K562 (cell line): ENCODE data around the gene CCDC137. TPM values are rescaled to one million over a fixed set of nuclear protein-coding genes. Genes with fewer than 3 reads are reported as not detected.

Experiments used
- CTCF ChIP-seq, 3 experiments: IDR thresholded peaks in 2 of 3; conservative IDR thresholded peaks in 1 of 3; 2 replicates each; pipeline ENCODE4 v1.5.1; 2011 to 2012; ENCODE audit warnings: low read length in 3 of 3, mild to moderate bottlenecking in 3 of 3, control low read depth in 2 of 3, improper control_type of control experiment in 1 of 3, inconsistent platforms in 1 of 3, low read depth in 1 of 3, mixed read lengths in 1 of 3, moderate library complexity in 1 of 3; ENCODE audit not compliant: insufficient read depth in 2 of 3
- DACH1 ChIP-seq: fragments of 450-650 bp; IDR thresholded peaks from 2 replicates; pipeline ENCODE4 v1.6.1; 2018; ENCODE audit not compliant: partially characterized antibody
- ETS1 ChIP-seq: conservative IDR thresholded peaks from 2 replicates; pipeline ENCODE4 v1.6.1; 2011; ENCODE audit warnings: low read depth, mild to moderate bottlenecking, low read length; ENCODE audit not compliant: control insufficient read depth
- FIP1L1 ChIP-seq: fragments of 200-400 bp; formaldehyde crosslinking; IDR thresholded peaks from 2 replicates; pipeline ENCODE4 v1.6.1; 2018; ENCODE audit warnings: mild to moderate bottlenecking, low read depth, low read length; ENCODE audit not compliant: poor library complexity, severe bottlenecking
- FOXJ3 ChIP-seq: sonication (generic); formaldehyde crosslinking; IDR thresholded peaks from 2 replicates; pipeline ENCODE4 v1.4.0; 2020; ENCODE audit warnings: mild to moderate bottlenecking, missing genetic modification reagents
- HMG20A ChIP-seq: fragments of 450-650 bp; formaldehyde crosslinking; conservative IDR thresholded peaks from 2 replicates; pipeline ENCODE4 v1.4.0; 2020; ENCODE audit warnings: mild to moderate bottlenecking, mixed read lengths
- KLF6 ChIP-seq: fragments of 250-450 bp; sonication (Bioruptor Pico); IDR thresholded peaks from 2 replicates; pipeline ENCODE4 v1.4.0; 2020; ENCODE audit warnings: mild to moderate bottlenecking, moderate library complexity, borderline replicate concordance
- MXI1 ChIP-seq: IDR thresholded peaks from 2 replicates; pipeline ENCODE4 v1.6.1; 2011; ENCODE audit warnings: low read depth, mild to moderate bottlenecking, improper control_type of control experiment, low read length
- POLR3A ChIP-seq: IDR thresholded peaks from 2 replicates; pipeline ENCODE4 v1.6.1; 2011; ENCODE audit warnings: borderline replicate concordance, mild to moderate bottlenecking, moderate library complexity; ENCODE audit not compliant: insufficient read length, insufficient read depth; ENCODE audit errors: extremely low read depth
- PURB ChIP-seq: sonication (generic); formaldehyde crosslinking; IDR thresholded peaks from 2 replicates; pipeline ENCODE4 v1.9.0; 2021; ENCODE audit warnings: low read depth, mild to moderate bottlenecking, missing genetic modification reagents
- RBFOX2 ChIP-seq: fragments of 200-400 bp; formaldehyde crosslinking; IDR thresholded peaks from 2 replicates; pipeline ENCODE4 v1.6.1; 2017; ENCODE audit warnings: low read depth, mild to moderate bottlenecking, low read length, moderate library complexity
- TCFL5 ChIP-seq: fragments of 250-450 bp; sonication (Bioruptor Pico); conservative IDR thresholded peaks from 2 replicates; pipeline ENCODE4 v1.6.1; 2021; ENCODE audit warnings: mild to moderate bottlenecking, moderate library complexity, matching md5 sums
- THRB ChIP-seq: fragments of 450-650 bp; formaldehyde crosslinking; conservative IDR thresholded peaks from 2 replicates; pipeline ENCODE4 v1.4.0; 2022; ENCODE audit warnings: mild to moderate bottlenecking, missing genetic modification characterization
- ZBTB1 ChIP-seq: sonication (generic); formaldehyde crosslinking; IDR thresholded peaks from 2 replicates; pipeline ENCODE4 v1.8.1; 2023; ENCODE audit warnings: missing genetic modification reagents, low read depth, mild to moderate bottlenecking, borderline replicate concordance
- ZNF217 ChIP-seq: sonication (generic); formaldehyde crosslinking; IDR thresholded peaks from 2 replicates; pipeline ENCODE4 v1.8.0; 2022; ENCODE audit warnings: mild to moderate bottlenecking, missing genetic modification reagents
- ZNF444 ChIP-seq: fragments of 250-450 bp; sonication (Bioruptor Pico); IDR thresholded peaks from 2 replicates; pipeline ENCODE4 v1.4.0; 2020; ENCODE audit warnings: mild to moderate bottlenecking, moderate library complexity
- ZNF696 ChIP-seq: fragments of 250-450 bp; sonication (Bioruptor Pico); conservative IDR thresholded peaks from 2 replicates; pipeline ENCODE4 v1.4.0; 2020; ENCODE audit warnings: mild to moderate bottlenecking, moderate library complexity
- polyA plus RNA-seq, 8 experiments: library from polyadenylated mRNA; depleted of rRNA in 4 of 8; stranded (reverse) in 5 of 8; unstranded in 3 of 8; fragments of >200 nt; fragmentation: Nextera tagmentation in 2 of 8; fragmentation: Illumina TruSeq in 1 of 8; extraction: Ambion mirVana in 2 of 8; extraction: Trizol in 1 of 8; gene quantifications; 2 replicates each; pipeline versions ENCODE4 v1.2.1 to v1.2.3, GENCODE V29; 2011 to 2014; ENCODE audit warnings: inconsistent platforms in 1 of 8, missing spikeins in 1 of 8
- total RNA-seq, 7 experiments: library from RNA; depleted of rRNA in 6 of 7; stranded (reverse); fragments of >200 nt in 6 of 7; fragmentation: Illumina TruSeq in 2 of 7; extraction: Trizol in 2 of 7; gene quantifications; 2 replicates each; pipeline versions ENCODE4 v1.2.1 to v1.2.3, GENCODE V29; 2011 to 2021; ENCODE audit warnings: low replicate concordance in 1 of 7
- TF ChIP-seq, protein P1 (sequence below): IDR thresholded peaks from 3 replicates; pipeline ENCODE4 v1.6.1; 2011; ENCODE audit warnings: borderline replicate concordance, mild to moderate bottlenecking, moderate library complexity; ENCODE audit not compliant: insufficient read length; ENCODE audit errors: extremely low read depth
- TF ChIP-seq, protein P2 (sequence below): fragments of 450-650 bp; IDR thresholded peaks from 2 replicates; pipeline ENCODE4 v1.6.1; 2016

Gene CCDC137
- total and polyA plus RNA-seq, 9 of the 15 experiments (the other 6 are each of a cell fraction or from before 2014, with no cell fraction given): 2.3 to 68.1 (median 38.3) TPM

DNA sequence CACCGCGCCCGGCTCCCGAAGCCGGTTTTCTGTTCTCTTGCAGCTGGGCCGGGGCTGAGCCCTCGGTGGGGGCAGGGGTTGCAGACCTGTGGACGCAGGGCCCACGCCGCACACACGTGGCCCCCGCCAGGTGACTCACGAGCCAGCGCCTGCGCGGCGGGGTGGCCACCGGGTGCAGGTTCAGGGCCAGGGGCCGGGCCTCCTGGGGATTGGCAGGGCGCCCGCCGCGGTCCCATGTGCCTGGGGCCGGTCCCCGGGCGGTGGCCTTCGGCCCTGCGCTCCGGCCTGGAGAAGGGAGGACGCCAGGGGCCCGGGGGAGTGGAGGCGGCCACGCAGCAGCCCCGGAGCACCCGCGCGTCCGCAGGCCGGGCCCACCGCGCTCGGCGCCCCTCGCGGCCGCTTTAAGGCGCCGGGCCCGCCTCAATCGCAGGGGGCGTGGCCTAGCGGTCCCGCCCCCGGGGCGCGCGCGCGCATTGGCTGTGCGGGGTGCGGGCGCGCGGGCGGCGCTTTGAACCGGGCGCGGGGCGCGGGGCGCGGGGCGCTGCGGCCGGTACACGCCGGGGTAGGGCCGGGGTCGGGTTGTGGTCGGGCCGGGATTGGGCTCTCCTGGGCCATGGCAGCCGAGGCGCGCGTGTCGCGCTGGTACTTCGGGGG is 45.4 kb downstream of the CCDC137 start, which contains the start of gene SLC25A10 (continued):
- TF ChIP-seq, protein P1, sequence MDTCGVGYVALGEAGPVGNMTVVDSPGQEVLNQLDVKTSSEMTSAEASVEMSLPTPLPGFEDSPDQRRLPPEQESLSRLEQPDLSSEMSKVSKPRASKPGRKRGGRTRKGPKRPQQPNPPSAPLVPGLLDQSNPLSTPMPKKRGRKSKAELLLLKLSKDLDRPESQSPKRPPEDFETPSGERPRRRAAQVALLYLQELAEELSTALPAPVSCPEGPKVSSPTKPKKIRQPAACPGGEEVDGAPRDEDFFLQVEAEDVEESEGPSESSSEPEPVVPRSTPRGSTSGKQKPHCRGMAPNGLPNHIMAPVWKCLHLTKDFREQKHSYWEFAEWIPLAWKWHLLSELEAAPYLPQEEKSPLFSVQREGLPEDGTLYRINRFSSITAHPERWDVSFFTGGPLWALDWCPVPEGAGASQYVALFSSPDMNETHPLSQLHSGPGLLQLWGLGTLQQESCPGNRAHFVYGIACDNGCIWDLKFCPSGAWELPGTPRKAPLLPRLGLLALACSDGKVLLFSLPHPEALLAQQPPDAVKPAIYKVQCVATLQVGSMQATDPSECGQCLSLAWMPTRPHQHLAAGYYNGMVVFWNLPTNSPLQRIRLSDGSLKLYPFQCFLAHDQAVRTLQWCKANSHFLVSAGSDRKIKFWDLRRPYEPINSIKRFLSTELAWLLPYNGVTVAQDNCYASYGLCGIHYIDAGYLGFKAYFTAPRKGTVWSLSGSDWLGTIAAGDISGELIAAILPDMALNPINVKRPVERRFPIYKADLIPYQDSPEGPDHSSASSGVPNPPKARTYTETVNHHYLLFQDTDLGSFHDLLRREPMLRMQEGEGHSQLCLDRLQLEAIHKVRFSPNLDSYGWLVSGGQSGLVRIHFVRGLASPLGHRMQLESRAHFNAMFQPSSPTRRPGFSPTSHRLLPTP: no peak
- no peak for TF ChIP-seq ZNF444 (CRISPR knock-in tag)
- no peak for TF ChIP-seq ZNF696 (CRISPR knock-in tag)
- peak; percentile 61 for TF ChIP-seq RBFOX2
- no peak for TF ChIP-seq PURB (CRISPR knock-in tag)
- no peak for TF ChIP-seq ZBTB1 (CRISPR knock-in tag)
- no peak for TF ChIP-seq HMG20A (CRISPR knock-in tag)
- no peak for TF ChIP-seq KLF6 (CRISPR knock-in tag)
- TF ChIP-seq TCFL5 (CRISPR knock-in tag): no peak
- TF ChIP-seq ZNF217 (CRISPR knock-in tag): no peak
- no peak for TF ChIP-seq THRB (CRISPR knock-in tag)
- TF ChIP-seq, protein P2, sequence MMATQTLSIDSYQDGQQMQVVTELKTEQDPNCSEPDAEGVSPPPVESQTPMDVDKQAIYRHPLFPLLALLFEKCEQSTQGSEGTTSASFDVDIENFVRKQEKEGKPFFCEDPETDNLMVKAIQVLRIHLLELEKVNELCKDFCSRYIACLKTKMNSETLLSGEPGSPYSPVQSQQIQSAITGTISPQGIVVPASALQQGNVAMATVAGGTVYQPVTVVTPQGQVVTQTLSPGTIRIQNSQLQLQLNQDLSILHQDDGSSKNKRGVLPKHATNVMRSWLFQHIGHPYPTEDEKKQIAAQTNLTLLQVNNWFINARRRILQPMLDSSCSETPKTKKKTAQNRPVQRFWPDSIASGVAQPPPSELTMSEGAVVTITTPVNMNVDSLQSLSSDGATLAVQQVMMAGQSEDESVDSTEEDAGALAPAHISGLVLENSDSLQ: no peak
- peak; percentile 72; the same call in 1 of the 2 replicates for TF ChIP-seq ETS1
- peak; percentile 42 for TF ChIP-seq DACH1
- no peak for TF ChIP-seq MXI1
- no peak for TF ChIP-seq CTCF (IDR thresholded peaks at IDR 0.05 in 2 of 3, conservative IDR thresholded peaks at IDR 0.05 in 1 of 3; ENCODE audit: insufficient read depth in 2 of 3, low read depth in 1 of 3, low read length in 3 of 3)
- peak; percentile 51 for TF ChIP-seq FIP1L1
- TF ChIP-seq POLR3A: no peak
- TF ChIP-seq FOXJ3: no peak
